Activated T-cell treated with anti-CD3 and anti-CD28 coated beads, Interleukin-2, amount 50 U/mL, for 24 hours (primary cell): ENCODE measurements around the gene COQ5.

Experiments used
- DNase-seq: peaks from one replicate; pipeline ENCODE4 v3.0.0-alpha.2; 2020
- H3K27ac Mint-ChIP-seq: 2 replicates; pipeline ENCODE4 v1.8.0; 2020; ENCODE audit warnings: mild to moderate bottlenecking, mixed read lengths
- H3K27me3 Mint-ChIP-seq: 2 replicates; pipeline ENCODE4 v1.8.0; 2020; ENCODE audit warnings: mixed read lengths
- H3K36me3 Mint-ChIP-seq: 2 replicates; pipeline ENCODE4 v1.8.0; 2020; ENCODE audit warnings: low read depth, mixed read lengths
- H3K4me1 Mint-ChIP-seq: 2 replicates; pipeline ENCODE4 v1.8.0; 2020; ENCODE audit warnings: low read depth, mixed read lengths
- H3K4me3 Mint-ChIP-seq: 2 replicates; pipeline ENCODE4 v1.8.0; 2020; ENCODE audit warnings: mild to moderate bottlenecking, moderate library complexity, mixed read lengths
- H3K9me3 Mint-ChIP-seq: 2 replicates; pipeline ENCODE4 v1.8.0; 2020; ENCODE audit warnings: mixed read lengths

Gene COQ5

GRCh38 chr12:120462099-120462640, 66.8 kb downstream of the COQ5 start:
- H3K4me1 Mint-ChIP-seq: peaks cover 24% of the 10 kb centered on the region
- no peak for DNase-seq

GRCh38 chr12:120460157-120460556, 68.8 kb downstream of the COQ5 start:
- Mint-ChIP-seq H3K4me1 (peaks cover 6% of the 10 kb centered on the region), H3K4me3 (no peak overlapping the region), H3K9me3 (no peaks in the 10 kb centered on the region), H3K27me3 (no peaks in the 10 kb centered on the region), H3K27ac (no peak overlapping the region), H3K36me3 (peaks cover 97% of the 10 kb centered on the region)
- DNase-seq: no peak

More at GRCh38 chr12:120462099-120462640, 66.8 kb downstream of the COQ5 start:
- peak overlapping the region; percentile 51 for H3K27ac Mint-ChIP-seq
- H3K9me3 Mint-ChIP-seq: no peaks in the 10 kb centered on the region
- H3K4me3 Mint-ChIP-seq: no peak overlapping the region
- no peaks in the 10 kb centered on the region for H3K27me3 Mint-ChIP-seq
- H3K36me3 Mint-ChIP-seq: peaks cover 97% of the 10 kb centered on the region

GRCh38 chr12:120457133-120457532, 71.8 kb downstream of the COQ5 start:
- H3K4me3 Mint-ChIP-seq: no peak overlapping the region
- peaks cover 98% of the 10 kb centered on the region for H3K36me3 Mint-ChIP-seq
- no peaks in the 10 kb centered on the region for H3K27me3 Mint-ChIP-seq
- H3K27ac Mint-ChIP-seq: peak overlapping the region; percentile 78
- H3K4me1 Mint-ChIP-seq: peaks cover 12% of the 10 kb centered on the region
- no peak for DNase-seq
- H3K9me3 Mint-ChIP-seq: no peaks in the 10 kb centered on the region

- no peak for DNase-seq
- H3K36me3 Mint-ChIP-seq: peaks cover 97% of the 10 kb centered on the region
- no peaks in the 10 kb centered on the region for H3K9me3 Mint-ChIP-seq
- peak overlapping the region; percentile 22 for H3K27ac Mint-ChIP-seq
- H3K4me3 Mint-ChIP-seq: no peak overlapping the region
- H3K27me3 Mint-ChIP-seq: no peaks in the 10 kb centered on the region
- H3K4me1 Mint-ChIP-seq: peaks cover 14% of the 10 kb centered on the region
These were observed 73.7 kb downstream of the COQ5 start for GRCh38 chr12:120455302-120455701.

GRCh38 chr12:120453977-120454376, 75.0 kb downstream of the COQ5 start:
- H3K36me3 Mint-ChIP-seq: peaks cover 95% of the 10 kb centered on the region
- H3K27me3 Mint-ChIP-seq: no peaks in the 10 kb centered on the region
- peak overlapping the region; percentile 42 for H3K27ac Mint-ChIP-seq
- H3K4me1 Mint-ChIP-seq: peaks cover 20% of the 10 kb centered on the region
- H3K9me3 Mint-ChIP-seq: no peaks in the 10 kb centered on the region
- H3K4me3 Mint-ChIP-seq: no peak overlapping the region
- no peak for DNase-seq
